Panc1 (cell line): ENCODE data around the gene JPH4.

Experiments used
- POLR2AphosphoS5 ChIP-seq: IDR thresholded peaks from 2 replicates; pipeline ENCODE4 v1.6.1; 2012; ENCODE audit warnings: mild to moderate bottlenecking, low read depth, low read length, moderate library complexity
- SIN3A ChIP-seq: IDR thresholded peaks from 2 replicates; pipeline ENCODE4 v1.6.1; 2012; ENCODE audit warnings: low read depth, mild to moderate bottlenecking, low read length, moderate library complexity, borderline replicate concordance; ENCODE audit not compliant: insufficient read depth
- TCF7L2 ChIP-seq: IDR thresholded peaks from 2 replicates; pipeline ENCODE4 v1.6.1; 2011; ENCODE audit warnings: mild to moderate bottlenecking, low read depth, low read length, inconsistent platforms
- TF ChIP-seq, protein P1 (sequence below): fragments of 450-650 bp; IDR thresholded peaks from 2 replicates; pipeline ENCODE4 v1.5.1; 2017; ENCODE audit warnings: mild to moderate bottlenecking

DNA sequence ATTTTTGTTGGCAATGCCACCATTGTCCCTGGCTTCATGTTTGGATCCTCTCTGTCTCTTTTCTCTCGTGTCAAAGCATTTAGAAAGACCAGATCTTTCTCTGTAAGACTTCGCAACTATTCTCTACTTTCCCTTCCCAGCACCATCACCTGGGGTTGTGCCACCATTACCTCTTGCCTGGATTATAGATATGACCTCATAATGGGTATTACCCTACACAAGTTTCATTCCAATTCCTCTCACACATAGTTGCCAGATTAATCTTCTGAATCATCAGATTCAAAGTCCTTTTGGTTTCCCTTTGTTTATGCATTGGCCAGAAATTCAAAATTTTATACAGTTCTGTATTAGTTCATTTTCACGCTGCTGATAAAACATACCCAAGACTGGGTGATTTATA is 30.4 kb upstream of the JPH4 start:
- TF ChIP-seq, protein P1, sequence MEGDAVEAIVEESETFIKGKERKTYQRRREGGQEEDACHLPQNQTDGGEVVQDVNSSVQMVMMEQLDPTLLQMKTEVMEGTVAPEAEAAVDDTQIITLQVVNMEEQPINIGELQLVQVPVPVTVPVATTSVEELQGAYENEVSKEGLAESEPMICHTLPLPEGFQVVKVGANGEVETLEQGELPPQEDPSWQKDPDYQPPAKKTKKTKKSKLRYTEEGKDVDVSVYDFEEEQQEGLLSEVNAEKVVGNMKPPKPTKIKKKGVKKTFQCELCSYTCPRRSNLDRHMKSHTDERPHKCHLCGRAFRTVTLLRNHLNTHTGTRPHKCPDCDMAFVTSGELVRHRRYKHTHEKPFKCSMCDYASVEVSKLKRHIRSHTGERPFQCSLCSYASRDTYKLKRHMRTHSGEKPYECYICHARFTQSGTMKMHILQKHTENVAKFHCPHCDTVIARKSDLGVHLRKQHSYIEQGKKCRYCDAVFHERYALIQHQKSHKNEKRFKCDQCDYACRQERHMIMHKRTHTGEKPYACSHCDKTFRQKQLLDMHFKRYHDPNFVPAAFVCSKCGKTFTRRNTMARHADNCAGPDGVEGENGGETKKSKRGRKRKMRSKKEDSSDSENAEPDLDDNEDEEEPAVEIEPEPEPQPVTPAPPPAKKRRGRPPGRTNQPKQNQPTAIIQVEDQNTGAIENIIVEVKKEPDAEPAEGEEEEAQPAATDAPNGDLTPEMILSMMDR = no peak
- TF ChIP-seq POLR2AphosphoS5 = no peak
- no peak for TF ChIP-seq TCF7L2
- TF ChIP-seq SIN3A = no peak
